Measurements from ENCODE around the gene EEF2K.

EEF2K gene

DNA sequence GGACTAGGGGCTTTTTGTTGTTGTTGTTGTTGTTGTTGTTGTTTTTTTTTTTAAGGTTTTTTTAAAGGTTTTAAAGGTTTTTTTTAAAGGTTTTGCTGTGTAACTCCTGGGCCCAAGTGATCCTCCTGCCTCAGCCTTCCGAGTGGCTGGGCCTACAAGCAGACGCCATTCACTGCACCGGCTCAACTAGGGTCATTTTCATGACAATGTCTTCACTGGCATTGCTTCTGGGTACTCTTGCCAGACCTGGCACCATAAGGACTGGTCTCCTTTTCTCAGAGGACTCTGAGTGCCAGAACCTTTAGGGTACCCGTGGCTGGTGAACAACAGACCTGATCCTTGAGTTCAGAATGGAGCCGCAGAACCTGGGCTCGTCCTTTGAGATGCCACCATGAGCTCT lies 111.5 kb downstream of the EEF2K start:
- DNase-seq (ENCODE audit: low spot score), result no peak

GRCh38 chr16:22318690-22319358 lies 112.7 kb downstream of the EEF2K start:
- DNase-seq (ENCODE audit: low spot score), result peak; percentile 35

- no peak for DNase-seq (ENCODE audit: low spot score)
Observed at GRCh38 chr16:22320572-22321339, 114.7 kb downstream of the EEF2K start.

GRCh38 chr16:22321340-22322001 lies 115.4 kb downstream of the EEF2K start:
- DNase-seq (ENCODE audit: low spot score), result peak; percentile 82

DNA sequence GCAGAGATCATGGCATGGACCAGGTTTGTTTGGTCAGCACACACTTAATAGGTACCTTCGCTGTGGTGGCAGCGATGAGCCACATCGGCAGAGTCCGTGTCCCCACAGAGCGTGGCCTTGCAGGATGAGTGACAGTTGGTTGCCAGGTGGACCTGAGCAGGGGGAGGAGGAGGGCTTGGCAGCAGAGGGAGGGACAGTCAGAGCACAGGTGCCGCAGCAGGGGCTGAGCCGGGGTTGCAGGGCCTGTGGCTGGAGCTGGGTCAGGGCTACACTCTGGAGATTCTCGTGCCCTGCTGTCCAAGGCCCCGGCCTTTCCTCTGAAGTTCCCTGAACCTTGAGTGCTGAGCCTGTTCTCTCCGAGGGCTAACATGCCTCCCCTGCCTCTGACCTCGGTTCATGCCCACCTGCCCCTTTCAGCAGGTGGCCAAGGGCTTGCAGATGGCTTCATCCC lies 116.0 kb downstream of the EEF2K start:
- no peak for DNase-seq (ENCODE audit: low spot score)

DNA sequence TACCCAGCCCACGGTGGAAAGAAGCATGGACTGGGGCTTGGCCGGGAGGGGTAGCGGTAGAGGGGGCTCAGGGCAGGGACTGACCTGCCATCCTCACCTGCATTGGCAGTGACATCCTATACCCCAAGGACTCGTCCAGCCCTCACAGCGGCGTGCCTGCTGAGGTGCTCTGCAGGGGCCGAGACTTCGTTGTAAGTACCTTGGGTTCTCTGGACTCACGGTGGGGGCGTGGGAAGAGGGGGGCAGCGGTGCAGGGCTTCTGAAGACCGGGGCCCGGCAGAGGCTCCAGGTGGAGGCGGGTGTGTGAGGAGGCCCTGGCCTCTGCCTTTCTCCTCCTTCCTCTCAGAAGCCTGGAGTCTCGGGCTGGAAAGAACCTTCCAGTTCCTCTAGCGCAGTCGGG lies 116.7 kb downstream of the EEF2K start:
- no peak for DNase-seq (ENCODE audit: low spot score)

GRCh38 chr16:22323173-22323958 lies 117.3 kb downstream of the EEF2K start:
- no peak for DNase-seq (ENCODE audit: low spot score)

GRCh38 chr16:22323959-22324786 lies 118.1 kb downstream of the EEF2K start:
- no peak for DNase-seq (ENCODE audit: low spot score)

DNA sequence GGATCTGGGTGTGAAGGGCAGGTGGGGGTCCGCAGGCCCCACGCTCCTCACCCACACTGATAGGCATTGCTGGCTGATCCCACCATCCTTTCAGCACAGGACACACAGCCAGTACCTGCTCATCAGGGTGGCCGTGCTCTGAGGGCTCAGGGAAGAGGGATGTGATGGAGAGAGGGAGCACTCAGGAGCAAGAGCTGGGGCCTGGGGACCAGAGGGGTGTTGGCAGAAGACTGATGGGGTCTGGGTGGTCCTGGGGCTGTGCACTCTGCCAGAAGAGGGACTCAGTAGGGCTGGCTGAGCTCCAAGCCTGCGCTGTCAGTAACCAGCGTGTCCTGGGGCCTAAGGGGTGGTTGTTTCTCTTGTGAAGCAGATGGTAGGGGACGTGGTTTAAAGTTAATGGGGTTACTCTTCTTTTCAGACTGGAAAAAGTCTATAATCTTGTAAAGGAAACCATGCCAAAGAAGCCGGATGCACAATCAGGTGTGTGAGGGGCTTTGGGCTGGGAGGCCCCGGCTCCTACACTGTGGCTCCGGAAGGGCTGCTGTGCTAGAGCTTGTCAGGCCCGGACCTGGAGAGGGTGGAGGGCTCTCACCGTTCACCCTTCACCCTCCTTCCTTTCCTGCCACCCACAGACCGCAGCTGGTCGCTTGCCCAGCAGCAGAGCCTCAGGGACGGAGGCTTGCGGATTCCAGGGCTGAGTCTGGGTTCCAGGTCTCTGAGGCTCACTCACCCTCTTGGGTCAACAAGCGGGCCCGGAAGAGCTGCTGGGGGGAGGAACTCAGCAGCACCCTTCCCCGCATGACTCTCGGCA lies 118.9 kb downstream of the EEF2K start:
- no peak for DNase-seq (ENCODE audit: low spot score)

DNA sequence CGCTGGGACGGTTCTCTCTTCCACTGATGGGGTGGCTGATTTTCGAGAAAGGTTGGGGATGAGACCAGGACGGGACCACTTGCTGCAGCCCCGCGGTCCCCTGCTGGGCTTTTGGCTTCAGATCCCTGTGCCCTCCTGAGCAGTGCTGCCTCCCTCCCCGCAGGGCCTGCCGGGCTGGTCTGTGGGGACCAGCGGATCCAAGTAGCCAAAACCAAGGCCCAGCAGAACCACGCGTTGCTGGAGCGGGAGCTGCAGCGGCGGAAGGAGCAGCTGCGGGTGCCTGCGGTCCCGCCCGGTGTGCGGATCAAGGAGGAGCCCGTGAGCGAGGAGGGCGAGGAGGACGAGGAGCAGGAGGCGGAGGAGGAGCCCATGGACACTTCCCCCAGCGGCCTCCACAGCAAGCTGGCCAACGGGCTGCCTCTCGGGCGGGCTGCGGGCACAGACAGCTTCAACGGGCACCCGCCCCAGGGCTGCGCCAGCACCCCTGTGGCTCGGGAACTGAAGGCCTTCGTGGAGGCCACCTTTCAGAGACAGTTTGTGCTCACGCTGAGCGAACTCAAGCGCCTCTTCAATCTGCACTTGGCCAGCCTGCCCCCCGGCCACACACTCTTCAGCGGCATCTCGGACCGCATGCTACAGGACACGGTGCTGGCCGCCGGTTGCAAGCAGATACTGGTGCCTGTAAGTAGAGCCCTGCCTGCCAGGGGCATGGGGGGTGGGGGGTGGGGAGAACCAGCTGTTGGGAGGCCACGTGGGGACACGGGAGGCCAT lies 119.7 kb downstream of the EEF2K start:
- DNase-seq (ENCODE audit: low spot score), result no peak

DNA sequence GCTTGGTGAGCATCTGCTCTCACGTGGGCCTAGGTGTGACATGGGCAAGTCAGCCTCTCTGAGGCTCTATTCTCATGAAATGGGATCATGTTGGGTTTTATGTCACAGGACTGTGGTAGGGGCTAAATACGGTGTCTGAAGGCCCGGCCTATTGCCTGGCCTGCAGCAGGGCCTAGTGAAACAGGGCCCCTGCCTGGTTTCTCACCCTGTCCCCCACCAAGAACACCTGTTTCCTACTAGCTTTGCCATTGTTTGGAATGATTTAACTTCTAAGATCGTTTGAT lies 120.2 kb downstream of the EEF2K start:
- DNase-seq (ENCODE audit: low spot score), result no peak

DNA sequence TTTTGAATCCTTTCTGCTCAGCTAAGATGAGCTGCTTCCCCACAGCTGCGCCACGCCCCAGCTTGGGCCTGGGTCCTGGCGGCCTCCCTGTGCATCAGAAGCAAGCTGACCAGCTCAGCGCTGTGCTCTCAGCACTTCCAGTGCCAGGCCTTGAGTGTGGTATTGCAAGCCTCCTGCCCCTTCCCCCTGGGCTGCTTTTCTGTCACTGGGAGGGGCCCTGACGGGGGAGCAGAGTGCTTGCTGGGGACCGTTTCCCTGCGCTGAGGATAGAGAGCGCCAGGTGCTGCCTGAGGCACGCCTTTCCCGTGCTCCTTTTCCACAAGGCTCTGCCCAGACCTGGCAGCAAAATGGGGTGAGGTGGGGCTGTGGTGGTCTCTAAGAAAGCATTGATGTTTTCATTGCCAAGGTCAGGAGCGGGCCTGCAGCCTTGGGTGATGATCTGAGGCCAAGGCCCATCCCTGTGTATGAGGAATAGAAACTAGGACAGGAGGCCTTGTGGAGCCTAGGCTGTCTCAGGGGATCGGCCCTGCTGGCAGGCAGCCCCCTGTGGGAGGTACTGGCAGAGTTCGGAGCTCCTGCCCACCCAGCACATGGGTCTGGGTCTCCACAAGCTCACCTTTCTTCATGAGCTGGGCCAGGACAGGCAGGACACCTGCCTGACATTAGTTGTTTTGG lies 120.8 kb downstream of the EEF2K start:
- DNase-seq (ENCODE audit: low spot score), result no peak

DNA sequence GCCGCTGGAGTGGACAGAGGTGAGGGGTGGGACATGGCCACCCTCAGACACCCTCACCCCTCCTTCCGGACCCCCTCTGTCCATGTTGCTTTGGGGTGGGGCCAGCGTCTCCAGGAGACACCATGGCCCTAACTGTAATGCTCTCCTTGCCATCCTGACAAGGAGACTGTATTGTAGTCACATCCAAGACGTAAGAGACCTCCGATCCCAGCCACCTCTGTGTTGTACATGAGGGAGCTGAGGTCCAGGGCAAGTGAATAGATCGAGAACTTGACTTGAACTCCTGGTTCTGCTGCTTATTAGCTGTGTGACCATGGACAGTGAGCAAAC lies 121.3 kb downstream of the EEF2K start:
- no peak for DNase-seq (ENCODE audit: low spot score)

DNA sequence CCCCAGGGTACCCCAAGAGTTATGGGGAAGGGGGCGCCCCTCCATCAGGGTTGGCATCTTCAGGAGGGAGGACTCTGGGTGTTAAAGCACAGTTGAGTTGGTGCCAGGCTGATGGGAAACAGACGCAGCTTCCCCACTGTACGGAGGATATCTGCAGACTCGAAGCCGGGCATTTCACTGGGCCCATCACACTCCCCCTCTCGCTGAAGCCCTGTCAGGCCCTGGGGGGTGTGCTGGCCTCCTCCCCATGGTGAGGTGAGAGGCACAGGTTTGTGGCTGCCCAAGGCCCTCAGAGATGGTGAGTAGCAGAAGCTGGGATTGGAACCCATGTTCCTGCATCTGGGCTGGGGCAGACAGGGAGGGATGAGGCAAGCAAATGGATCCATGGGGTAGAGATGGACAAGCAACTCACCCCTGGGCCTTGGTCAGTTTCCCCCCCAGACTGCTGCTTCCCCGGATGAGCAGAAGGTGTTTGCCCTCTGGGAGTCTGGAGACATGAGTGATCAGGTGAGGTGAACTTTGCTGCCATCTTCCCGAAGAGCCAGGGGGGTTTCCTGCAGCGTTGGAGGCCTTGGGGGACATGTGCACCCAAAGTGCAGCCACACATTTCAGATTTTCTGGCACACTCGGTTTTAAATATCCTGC lies 122.1 kb downstream of the EEF2K start:
- no peak for DNase-seq (ENCODE audit: low spot score)

GRCh38 chr16:22329199-22329695 lies 123.2 kb downstream of the EEF2K start:
- no peak for DNase-seq (ENCODE audit: low spot score)

DNA sequence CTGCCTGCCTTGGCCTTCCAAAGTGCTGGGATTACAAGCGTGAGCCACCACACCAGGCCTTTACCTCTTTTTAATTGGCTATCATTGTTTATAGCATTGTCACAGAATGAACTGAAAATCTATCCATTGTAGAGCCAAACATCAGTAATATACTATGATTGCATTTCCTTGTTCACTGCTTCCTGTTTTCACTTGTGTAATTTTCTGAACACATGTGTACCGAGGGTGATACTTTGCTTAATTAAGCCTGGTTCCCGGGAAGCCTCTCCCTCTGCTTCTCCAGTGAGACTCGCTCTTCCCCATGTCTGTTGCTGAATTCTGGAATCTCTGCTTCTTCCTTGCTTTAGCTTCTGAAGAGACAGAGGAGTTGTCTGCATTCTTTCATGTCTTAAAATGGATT lies 124.2 kb downstream of the EEF2K start:
- DNase-seq (ENCODE audit: low spot score), result no peak

DNA sequence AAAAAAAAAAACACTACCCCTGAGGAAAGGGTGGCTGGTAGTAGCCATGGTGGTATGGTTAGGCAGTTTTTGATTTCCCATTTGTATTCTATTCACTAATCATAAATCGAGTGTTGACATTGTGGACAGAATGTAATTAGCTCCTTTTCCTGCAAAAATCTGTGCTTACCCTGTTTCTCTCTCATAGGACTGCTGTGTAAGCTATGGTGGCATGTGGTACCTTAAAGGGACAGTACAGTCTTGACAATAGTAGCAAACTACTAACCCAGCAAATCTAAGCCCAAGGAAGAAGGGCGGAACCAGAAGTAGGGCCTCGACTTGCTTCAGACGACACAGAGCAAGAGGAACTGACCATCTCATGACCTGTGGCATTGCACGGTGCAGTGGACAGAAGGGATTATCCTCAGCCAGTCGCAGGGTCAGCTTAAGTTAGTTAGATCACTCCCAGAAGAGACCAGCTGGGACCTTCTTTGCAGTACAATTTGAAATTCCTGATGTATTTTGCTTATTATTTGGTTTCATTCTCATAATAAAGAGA lies 127.4 kb downstream of the EEF2K start:
- DNase-seq (ENCODE audit: low spot score), result no peak

DNA sequence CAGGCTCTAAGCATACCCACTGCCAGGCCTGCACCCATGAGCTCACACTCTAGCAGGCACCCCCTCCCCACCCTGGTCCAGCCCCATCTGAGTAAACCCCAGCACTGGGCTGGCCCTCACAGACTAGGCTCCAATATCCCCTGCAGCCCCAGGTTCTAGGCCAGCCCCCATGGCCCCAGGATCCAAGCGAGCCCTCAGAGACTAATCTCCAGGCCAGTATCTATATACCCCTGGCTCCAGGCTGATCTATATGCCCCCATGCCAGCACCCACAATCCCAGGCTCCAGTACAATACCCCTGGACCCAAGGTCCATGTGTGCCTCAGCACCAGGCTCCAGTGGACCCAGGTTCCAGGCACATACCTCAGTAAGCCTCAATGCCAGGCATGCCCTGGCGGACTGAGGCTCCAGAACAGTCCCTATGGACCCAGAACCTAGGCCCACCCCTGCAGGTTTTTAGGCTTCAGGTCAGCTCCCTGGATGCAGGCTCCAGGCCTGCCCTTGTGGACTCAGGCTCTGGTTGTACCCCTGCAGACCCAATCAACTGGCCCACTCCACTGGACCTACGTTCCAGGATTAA lies 129.7 kb downstream of the EEF2K start:
- DNase-seq (ENCODE audit: low spot score), result no peak
